ENCODE data around the gene DSCAML1.
A peak's percentile ranks its signal among the peaks of the same experiment; 100 is the strongest.

The DSCAML1 gene

DNA sequence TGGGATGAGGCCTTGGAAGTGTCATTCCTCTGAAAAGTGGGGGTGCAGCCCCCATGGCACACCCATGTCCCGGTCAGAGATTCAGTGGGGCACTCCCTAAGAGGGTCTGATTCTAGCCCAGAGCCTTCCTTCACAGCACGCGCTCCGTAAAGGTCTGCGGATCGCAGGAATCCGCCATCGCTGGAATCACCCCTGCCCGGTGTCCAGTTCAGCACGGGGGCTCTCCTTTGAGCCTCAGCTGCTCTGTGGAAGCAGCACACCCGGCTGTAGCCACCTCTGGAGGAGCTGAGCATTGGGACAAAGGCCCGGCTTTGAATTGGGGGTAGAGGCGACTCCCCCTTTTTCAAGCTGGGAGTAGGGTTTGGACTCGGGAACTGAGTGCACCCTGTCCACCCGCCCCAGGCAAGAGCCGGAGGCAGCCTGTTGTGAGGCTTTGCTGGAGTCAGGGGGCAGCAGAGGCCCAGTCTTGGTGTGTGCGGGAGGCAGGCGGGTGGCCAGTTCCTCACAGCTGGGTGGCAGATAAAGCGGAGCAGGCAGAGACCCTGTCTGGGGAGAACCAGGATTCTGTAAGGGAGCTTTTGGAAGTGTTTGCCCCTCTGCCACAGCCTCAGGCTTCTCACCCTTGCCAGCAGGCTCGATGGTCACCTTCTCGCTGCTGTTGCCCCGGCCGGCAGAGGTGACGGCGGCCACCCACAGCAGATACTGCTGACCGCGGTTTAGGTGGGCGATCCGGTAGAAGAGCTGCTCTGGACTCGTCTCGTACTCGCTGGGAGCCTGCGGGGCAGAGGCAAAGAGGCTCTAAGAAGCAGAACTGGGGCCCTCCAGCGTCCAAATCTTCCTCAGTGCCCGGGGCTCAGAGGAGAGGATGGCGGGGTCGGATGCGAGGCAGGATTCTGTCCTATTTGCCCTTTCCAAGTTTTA is 353.5 kb downstream of the DSCAML1 start:
- DNase-seq (ENCODE audit: low read depth) = no peak

DNA sequence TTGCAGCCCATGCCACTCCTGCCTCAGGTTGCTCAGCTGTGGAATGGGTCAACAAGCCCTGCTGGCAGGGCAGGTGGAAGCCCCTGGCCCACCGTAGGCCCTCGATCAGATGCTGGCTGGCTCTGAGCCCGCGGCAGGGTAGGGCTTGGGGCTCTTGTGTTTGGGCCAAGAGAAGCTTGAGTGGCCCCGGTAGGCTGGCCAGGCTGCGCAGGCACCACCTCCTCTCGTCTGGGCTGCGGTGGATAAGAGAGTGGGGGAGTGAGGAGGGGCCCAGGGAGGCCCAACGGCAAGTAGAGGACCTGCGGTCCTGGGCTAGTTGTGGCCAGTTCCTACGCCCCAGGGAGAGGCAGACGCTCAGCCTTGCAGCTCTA is 354.2 kb downstream of the DSCAML1 start:
- DNase-seq (ENCODE audit: low read depth) = no peak

DNA sequence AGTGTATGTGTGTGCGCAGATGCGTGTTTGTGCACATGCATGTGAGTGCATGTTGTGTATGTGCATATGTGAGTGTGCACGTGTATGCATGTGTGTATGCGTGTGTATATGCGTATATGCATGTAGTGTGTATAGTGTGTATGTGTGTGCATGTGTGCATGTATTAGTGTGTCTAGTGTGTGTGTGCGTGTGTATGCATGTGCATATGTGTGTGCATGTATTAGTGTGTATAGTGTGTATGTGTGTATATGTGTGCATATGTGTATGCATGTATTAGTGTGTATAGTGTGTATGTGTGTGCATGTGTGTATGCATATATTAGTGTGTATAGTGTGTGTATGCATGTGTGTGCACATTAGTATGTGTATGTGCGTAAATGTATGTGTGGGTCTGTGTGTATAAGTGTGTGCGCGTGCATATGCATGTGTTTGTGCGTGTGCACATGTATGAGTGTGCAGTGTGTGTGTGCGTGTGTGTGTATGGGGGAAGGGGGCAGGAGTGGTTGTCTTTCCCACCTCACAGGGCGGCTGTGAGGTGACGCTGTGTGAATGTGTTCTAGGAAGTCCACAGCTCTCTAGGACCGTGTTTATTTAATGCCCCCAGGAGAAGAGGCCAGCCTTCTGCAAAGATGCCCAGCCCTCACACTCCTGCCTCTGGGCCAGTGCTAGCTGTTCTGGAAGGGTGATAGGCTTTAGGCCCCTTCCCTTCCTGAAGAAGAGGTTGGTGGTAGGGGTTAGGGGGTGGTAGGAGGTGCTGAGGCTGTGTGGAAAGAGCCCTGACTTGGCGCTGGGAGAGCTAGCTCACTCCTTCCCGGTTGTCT is 354.8 kb downstream of the DSCAML1 start:
- no peak for DNase-seq (ENCODE audit: low read depth)

GRCh38 chr11:117441146-117441975 is 355.7 kb downstream of the DSCAML1 start:
- no peak for DNase-seq (ENCODE audit: low read depth)

DNA sequence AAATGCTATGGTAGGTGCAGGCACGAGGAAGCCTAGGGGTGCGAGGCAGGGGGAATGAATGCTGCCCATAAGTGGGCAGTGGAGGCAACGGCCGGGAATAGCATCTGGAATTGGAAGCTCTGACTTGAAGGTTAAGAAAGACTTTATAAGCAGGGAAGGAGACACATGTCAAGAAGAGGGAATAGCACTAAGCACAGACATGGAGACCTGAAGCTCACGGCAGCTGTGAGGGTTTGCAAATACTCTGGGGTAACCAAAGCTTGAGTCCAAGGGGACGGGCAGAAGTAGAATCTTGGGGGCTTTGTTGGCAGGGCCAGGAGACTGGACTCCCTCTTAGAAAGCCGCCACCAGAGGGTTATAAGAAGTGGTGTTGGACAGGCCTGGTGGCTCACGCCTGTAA is 356.8 kb downstream of the DSCAML1 start:
- DNase-seq (ENCODE audit: low read depth) = no peak

DNA sequence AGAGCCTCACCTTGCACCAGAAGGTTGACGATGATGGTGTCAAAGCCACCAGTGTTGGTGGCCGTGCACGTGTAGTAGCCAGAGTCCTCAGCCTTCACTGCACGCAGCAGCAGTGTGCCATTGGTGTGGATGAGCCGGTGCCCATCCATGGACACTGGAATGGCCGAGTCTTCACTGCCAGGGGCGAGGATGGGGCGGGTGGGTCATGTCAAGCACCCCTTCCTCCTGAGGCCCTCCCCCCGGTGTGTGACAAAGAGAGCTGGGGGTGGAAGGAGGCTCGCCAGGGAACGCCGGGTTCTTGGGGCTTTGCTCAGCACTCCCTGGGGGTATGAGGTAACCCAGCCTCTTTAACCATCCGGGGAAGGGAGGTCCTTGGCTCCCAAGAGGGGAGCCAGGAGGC is 357.8 kb downstream of the DSCAML1 start:
- no peak for DNase-seq (ENCODE audit: low read depth)

- DNase-seq (ENCODE audit: low read depth) = no peak
Measured at GRCh38 chr11:117438371-117439000, 358.5 kb downstream of the DSCAML1 start.

GRCh38 chr11:117437791-117438130 is 359.3 kb downstream of the DSCAML1 start:
- DNase-seq (ENCODE audit: low read depth) = no peak

DNA sequence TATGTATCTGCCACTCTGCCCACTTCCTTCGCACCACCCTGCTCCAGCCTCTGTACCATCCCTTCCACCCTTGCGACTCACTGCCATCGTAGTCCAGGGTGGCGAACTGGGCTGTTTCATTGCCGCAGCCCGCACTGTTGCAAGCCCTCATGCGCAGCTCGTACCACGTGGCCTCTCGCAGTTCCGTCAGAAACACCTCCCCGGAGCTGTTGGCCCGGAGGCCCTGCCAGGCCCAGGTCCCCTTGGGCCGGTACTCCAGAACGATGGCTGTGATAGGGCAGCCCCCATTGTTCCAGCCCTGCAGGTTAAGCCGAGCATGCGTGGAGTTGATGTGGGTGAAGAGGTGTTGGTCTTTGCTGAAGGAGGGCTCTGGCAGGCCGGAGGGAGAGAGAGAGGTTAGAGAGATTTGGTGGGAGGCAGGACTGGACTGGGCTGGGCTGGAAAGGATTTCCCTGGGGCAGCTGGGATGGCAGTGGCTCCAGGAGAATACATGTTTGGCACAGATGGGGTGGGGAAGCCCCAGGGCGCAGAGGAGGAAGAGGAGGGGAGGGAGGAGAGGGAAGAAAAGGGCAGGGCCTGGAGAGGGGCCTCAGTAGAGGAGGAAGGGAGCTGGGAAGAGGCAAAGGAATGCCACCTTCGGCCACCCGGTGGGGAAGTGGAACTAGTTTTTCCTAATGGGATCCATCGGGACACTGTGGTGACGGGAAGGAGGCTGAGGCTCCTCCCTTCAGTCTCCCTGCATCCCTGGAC is 359.8 kb downstream of the DSCAML1 start:
- DNase-seq (ENCODE audit: low read depth) = no peak

DNA sequence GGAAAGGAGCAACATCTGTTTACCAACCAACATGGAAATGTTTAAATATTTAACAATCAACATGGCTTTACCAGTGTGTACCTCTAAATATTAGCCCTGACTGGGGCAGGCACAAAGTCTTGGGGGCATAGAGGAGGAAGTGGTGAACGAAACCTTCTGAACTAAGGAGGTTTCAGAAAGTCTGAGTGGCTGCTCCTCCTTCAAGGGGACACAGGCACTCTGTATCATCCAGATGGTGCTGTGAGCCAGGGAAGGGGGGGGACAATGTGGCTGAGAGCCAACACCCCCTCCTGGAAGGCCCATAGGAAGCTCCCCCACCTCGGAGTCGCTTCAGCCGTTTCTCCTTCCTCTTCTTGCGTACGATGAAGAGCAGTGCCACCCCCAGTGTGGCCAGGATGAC is 361.7 kb downstream of the DSCAML1 start:
- DNase-seq (ENCODE audit: low read depth) = no peak

DNA sequence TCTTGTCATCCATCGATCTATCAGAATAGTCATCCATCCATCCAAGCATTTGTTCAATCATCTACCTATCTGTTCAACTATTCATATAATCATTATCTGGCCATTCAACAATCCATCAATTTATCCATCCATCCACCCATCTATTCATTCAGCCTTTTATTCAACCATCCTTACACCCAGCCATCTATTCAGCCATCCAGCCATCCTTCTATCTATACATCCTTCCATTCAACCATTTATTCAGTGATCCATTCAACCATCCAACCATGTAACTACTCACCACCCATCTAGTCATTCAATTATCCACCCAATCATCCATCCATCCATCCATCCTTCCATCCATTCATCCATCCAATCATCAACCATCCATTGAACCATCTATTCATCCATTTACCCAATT is 362.5 kb downstream of the DSCAML1 start:
- DNase-seq (ENCODE audit: low read depth) = no peak

DNA sequence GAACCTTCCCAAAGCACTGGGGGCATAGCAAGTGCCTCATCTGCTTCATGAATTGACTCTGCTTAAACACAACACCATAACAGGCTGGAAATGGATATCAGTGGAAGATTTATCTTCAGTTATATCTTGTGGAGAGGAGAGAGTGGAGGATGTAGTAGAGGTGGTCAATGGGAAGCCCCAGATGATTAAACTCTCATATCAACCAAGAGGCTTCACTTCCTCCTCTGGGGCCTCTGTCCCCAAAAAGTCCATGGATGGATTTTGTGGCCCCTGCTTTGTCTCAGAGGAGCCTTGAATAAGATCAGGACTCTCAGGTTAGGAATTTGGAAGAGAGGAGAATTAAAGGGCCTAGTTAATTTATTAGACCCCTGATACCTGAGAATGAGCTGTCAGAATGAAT is 363.3 kb downstream of the DSCAML1 start:
- no peak for DNase-seq (ENCODE audit: low read depth)

- DNase-seq (ENCODE audit: low read depth) = no peak
Measured at GRCh38 chr11:117431436-117431835, 365.6 kb downstream of the DSCAML1 start.

- DNase-seq (ENCODE audit: low read depth) = no peak
Measured at GRCh38 chr11:117430293-117430955, 366.6 kb downstream of the DSCAML1 start.

- DNase-seq (ENCODE audit: low read depth) = no peak
Measured at GRCh38 chr11:117428856-117429229, 368.2 kb downstream of the DSCAML1 start.

GRCh38 chr11:117428186-117428855 is 368.7 kb downstream of the DSCAML1 start:
- no peak for DNase-seq (ENCODE audit: low read depth)

- DNase-seq (ENCODE audit: low read depth) = no peak
Measured at GRCh38 chr11:117427356-117427874, 369.6 kb downstream of the DSCAML1 start.

DNA sequence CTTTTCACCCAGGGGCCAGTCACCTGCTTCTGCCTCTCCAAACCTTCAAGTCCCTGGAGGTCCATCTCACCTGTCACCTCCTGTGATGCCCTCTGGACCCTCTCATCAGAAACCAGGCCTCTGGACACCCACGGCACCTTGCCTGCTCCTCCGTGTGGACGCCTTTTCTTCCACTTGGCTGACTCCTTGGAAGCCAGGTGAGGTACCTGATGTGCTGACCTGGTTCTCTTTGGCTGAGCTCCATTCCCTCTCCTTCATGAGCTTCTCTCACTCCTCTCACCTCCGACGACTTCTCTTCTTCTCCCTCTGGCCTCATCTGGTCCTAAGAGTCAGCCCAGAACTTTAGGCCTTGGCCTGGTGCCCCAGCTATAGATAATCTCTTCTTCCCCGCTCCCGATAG is 370.1 kb downstream of the DSCAML1 start:
- no peak for DNase-seq (ENCODE audit: low read depth)

- DNase-seq (ENCODE audit: low read depth) = peak; percentile 32
Measured at GRCh38 chr11:117426297-117426685, 370.7 kb downstream of the DSCAML1 start.
